K562 (cell line): ENCODE measurements around the gene MGRN1. TPM values are rescaled to one million over a fixed set of nuclear protein-coding genes. Genes with fewer than 3 reads are reported as not detected.

ENCODE experiments used
- ETV5 ChIP-seq: sonication (generic); formaldehyde crosslinking; IDR thresholded peaks from 2 replicates; pipeline ENCODE4 v1.4.0; 2020; ENCODE audit warnings: low read depth, mild to moderate bottlenecking, missing genetic modification reagents
- FOXA3 ChIP-seq, 2 experiments: fragments of 450-650 bp in 1 of 2; sonication (generic) in 1 of 2; formaldehyde crosslinking; IDR thresholded peaks in 1 of 2; conservative IDR thresholded peaks in 1 of 2; 2 replicates each; pipeline versions ENCODE4 v1.4.0 to v1.8.0; 2020 to 2022; ENCODE audit warnings: mild to moderate bottlenecking in 2 of 2, missing genetic modification reagents in 1 of 2
- GTF2A2 ChIP-seq: IDR thresholded peaks from 2 replicates; pipeline ENCODE4 v1.6.1; 2016; ENCODE audit warnings: mild to moderate bottlenecking, missing genetic modification characterization, missing compliant biosample characterization
- HDAC1 ChIP-seq, 2 experiments: fragments of 450-650 bp; IDR thresholded peaks; 2 replicates each; pipeline ENCODE4 v1.6.1; 2016 to 2017; ENCODE audit warnings: inconsistent platforms in 1 of 2, mild to moderate bottlenecking in 1 of 2, moderate library complexity in 1 of 2
- KAT2B ChIP-seq: IDR thresholded peaks from one replicate; pipeline ENCODE4 v1.6.1; 2012; ENCODE audit warnings: low read depth, mild to moderate bottlenecking, control low read depth, inconsistent platforms, low read length, moderate library complexity
- MTF1 ChIP-seq: fragments of 250-450 bp; sonication (Bioruptor Pico); IDR thresholded peaks from 2 replicates; pipeline ENCODE4 v1.9.0; 2021; ENCODE audit warnings: moderate library complexity, mild to moderate bottlenecking, inconsistent platforms, borderline replicate concordance
- MYBL2 ChIP-seq, 2 experiments: fragments of 450-650 bp in 1 of 2; sonication (generic) in 1 of 2; formaldehyde crosslinking in 1 of 2; IDR thresholded peaks; 2 replicates each; pipeline versions ENCODE4 v1.6.1 to v1.8.1; 2017 to 2022; ENCODE audit warnings: borderline replicate concordance in 1 of 2, inconsistent platforms in 1 of 2, low read depth in 1 of 2, mild to moderate bottlenecking in 1 of 2, missing genetic modification reagents in 1 of 2, moderate library complexity in 1 of 2
- MYC ChIP-seq, 2 experiments: fragments of 250-450 bp in 1 of 2; sonication (Bioruptor Pico) in 1 of 2; IDR thresholded peaks; 2 replicates each; pipeline versions ENCODE4 v1.5.1 to v1.6.1; 2012 to 2021; ENCODE audit warnings: low read depth in 2 of 2, borderline replicate concordance in 1 of 2, improper control_type of control experiment in 1 of 2, low read length in 1 of 2, mild to moderate bottlenecking in 1 of 2, moderate library complexity in 1 of 2
- NCOA2 ChIP-seq, 2 experiments: fragments of 450-650 bp; IDR thresholded peaks; 2 replicates each; pipeline ENCODE4 v1.6.1; 2018; ENCODE audit warnings: mild to moderate bottlenecking in 2 of 2, moderate library complexity in 1 of 2; ENCODE audit not compliant: partially characterized antibody in 2 of 2
- PTTG1 ChIP-seq: fragments of 450-650 bp; IDR thresholded peaks from 2 replicates; pipeline ENCODE4 v1.6.1; 2016; ENCODE audit warnings: low read depth, mild to moderate bottlenecking, missing genetic modification characterization, missing compliant biosample characterization
- TBL1XR1 ChIP-seq, 2 experiments: IDR thresholded peaks; 2 replicates each; pipeline ENCODE4 v1.6.1; 2012; ENCODE audit warnings: improper control_type of control experiment in 2 of 2, low read length in 2 of 2, mild to moderate bottlenecking in 1 of 2
- TFE3 ChIP-seq: fragments of 450-650 bp; formaldehyde crosslinking; IDR thresholded peaks from 2 replicates; pipeline ENCODE4 v1.4.0; 2020; ENCODE audit warnings: mild to moderate bottlenecking, mixed read lengths
- THRB ChIP-seq: fragments of 450-650 bp; formaldehyde crosslinking; conservative IDR thresholded peaks from 2 replicates; pipeline ENCODE4 v1.4.0; 2022; ENCODE audit warnings: mild to moderate bottlenecking, missing genetic modification characterization
- ZNF280B ChIP-seq: fragments of 250-450 bp; sonication (Bioruptor Pico); IDR thresholded peaks from 2 replicates; pipeline ENCODE4 v1.5.1; 2021; ENCODE audit warnings: mild to moderate bottlenecking
- polyA plus RNA-seq, 8 experiments: library from polyadenylated mRNA; depleted of rRNA in 4 of 8; stranded (reverse) in 5 of 8; unstranded in 3 of 8; fragments of >200 nt; fragmentation: Nextera tagmentation in 2 of 8; fragmentation: Illumina TruSeq in 1 of 8; extraction: Ambion mirVana in 2 of 8; extraction: Trizol in 1 of 8; gene quantifications; 2 replicates each; pipeline versions ENCODE4 v1.2.1 to v1.2.3, GENCODE V29; 2011 to 2014; ENCODE audit warnings: inconsistent platforms in 1 of 8, missing spikeins in 1 of 8
- total RNA-seq, 7 experiments: library from RNA; depleted of rRNA in 6 of 7; stranded (reverse); fragments of >200 nt in 6 of 7; fragmentation: Illumina TruSeq in 2 of 7; extraction: Trizol in 2 of 7; gene quantifications; 2 replicates each; pipeline versions ENCODE4 v1.2.1 to v1.2.3, GENCODE V29; 2011 to 2021; ENCODE audit warnings: low replicate concordance in 1 of 7

The MGRN1 gene
- total and polyA plus RNA-seq, 9 of the 15 experiments (the other 6 are each of a cell fraction or from before 2014, with no cell fraction given) = 0.15 to 37.9 (median 6.0) TPM

- TF ChIP-seq ZNF280B (CRISPR knock-in tag) (no peak), NCOA2 (IDR thresholded peaks at IDR 0.05; ENCODE audit: partially characterized antibody in 2 of 2) (no peak), HDAC1 (IDR thresholded peaks at IDR 0.05) (no peak), THRB (CRISPR knock-in tag) (0 out of 2 replicates have a peak, but pooled peaks have one; percentile 45), PTTG1 (tag) (no peak), MYC (IDR thresholded peaks at IDR 0.05; ENCODE audit: low read depth, low read length) (peak; percentile 73; the same call in 1 of the 2 replicates), MYC (CRISPR knock-in tag; IDR thresholded peaks at IDR 0.05; ENCODE audit: borderline replicate concordance, low read depth) (no peak), GTF2A2 (tag) (no peak), FOXA3 (CRISPR knock-in tag; conservative IDR thresholded peaks at IDR 0.05 in 1 of 2, IDR thresholded peaks at IDR 0.05 in 1 of 2) (no peak), KAT2B (no peak), MTF1 (no peak), TBL1XR1 (IDR thresholded peaks at IDR 0.05; ENCODE audit: low read length in 2 of 2) (0 out of 4 replicates have a peak, but pooled peaks of 1 of the 2 experiments have one; percentile 9), ETV5 (CRISPR knock-in tag) (no peak), TFE3 (no peak), MYBL2 (IDR thresholded peaks at IDR 0.05; ENCODE audit: low read depth) (no peak), MYBL2 (CRISPR knock-in tag; IDR thresholded peaks at IDR 0.05; ENCODE audit: borderline replicate concordance) (no peak)
Measured at GRCh38 chr16:4624015-4624826, at the start of gene MGRN1 (continued).
